NCI-H2081 treated with DMSO at 0.1 percent for 48 hours (cell line): ENCODE measurements around the gene RPL19.

Experiments used
- DNase-seq: peaks from one replicate; lab custom pipeline; 2025; lab: John Stamatoyannopoulos, UW

Gene RPL19

DNA sequence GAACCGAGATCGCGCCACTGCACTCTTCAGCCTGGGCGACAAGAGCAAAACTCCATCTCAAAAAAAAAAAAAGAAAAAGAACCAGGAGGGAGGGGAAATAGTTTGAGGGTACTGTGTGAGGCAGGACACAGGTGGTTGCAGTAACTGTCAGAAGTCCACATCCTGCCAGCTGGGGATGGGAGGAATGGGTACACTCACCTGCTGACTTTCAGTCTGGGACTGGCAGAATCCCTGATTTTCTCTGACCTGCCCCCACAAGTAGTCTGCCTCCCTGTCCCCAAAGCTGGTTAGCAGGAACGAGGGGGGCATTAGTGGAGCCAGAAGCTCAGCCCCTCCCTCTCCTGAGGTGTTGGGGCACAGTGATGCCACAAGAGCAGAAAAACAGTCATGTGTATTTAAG, 27.0 kb upstream of the RPL19 start:
- no peak for DNase-seq

DNA sequence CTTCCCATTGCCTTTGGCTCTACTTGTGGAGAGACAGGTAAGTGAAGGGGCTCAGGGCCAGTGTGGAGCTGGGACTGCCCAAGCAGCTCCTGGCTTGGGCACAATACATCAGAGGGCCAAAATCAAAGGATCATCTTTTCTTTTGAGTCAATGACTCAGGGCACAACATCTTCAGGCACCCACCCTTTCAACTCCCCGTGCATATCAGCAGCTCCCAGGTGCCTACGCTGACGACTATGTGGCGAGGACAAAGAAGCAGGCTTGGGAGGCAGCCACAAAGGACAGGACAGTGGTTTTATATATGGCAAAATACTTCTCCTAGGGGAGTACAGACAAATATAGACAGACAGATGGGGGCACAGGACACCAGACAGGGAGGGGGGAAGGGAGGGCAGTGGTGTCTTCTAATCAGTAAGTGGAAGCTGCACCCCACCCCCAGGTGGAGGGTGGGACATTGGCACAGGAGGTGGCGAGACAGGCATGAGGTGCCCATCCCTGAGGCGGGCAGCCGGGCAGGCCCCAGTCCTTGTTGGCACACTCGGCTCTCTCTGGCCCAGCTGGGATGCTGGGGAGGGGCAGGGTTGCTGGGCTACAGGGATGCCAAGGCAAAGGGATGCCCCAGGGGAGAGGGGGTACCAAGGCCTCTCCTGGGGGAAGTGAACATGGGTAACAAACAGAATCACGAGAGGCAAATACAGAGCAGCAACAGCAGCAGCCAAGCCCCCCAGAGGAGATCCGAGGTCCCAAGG, 26.4 kb upstream of the RPL19 start:
- DNase-seq: no peak

DNA sequence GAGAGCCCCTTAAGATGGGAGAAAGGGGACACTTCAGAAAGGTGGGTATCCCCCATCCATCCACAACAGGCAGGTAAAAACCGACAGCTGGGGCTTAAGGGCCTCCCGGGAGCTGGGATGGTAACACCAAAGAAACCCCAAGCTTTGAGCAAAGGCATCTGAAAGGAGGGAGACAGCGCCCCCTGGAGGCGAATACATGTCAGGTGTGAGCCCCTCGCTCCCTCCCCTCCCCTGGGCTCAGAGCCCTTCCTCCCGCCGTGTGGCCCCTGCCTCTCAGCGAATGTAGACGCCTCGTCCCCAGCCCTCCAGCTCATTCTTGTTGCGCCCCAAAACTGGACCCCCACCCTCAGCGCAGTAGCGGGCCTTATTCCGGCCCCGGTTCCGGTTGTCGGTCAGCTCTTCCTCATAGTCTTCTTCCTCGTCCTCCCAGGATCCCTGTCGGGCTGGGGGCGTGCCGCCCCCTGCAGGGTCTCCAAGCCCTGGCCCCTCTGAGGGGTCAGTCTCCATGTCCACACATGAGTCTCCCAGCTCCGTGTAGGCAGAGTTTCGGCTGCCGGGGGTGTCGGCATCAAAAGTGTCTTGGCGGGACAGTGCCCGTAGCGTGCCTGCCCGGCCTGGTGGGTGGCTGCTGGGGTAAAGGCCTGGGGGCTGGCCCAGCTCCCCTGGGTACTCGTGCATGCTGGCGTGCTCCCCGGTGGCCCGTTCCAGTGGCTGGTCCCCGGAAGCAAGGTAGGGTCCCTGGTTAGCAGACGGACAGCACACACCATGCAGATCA, 25.0 kb upstream of the RPL19 start:
- no peak for DNase-seq

DNA sequence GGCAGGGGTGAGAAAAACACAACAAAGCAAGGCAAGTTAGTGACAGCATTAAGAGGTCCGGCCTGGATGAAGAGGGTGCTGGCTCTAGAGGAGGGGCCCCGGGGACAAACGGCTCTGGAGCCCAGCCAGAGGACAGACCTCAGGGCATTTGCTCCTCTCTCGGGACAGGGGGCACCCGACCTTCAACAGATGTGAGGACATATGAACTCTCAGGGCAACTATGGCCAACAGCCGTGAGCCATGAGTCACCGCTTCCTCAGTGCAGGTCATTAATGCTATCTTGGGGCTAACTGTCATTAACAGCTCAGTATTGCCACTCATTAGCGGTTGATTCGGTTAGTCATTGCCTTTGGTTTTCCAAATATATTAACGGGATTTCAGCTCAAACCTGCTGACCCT, 24.4 kb upstream of the RPL19 start:
- DNase-seq: no peak

DNA sequence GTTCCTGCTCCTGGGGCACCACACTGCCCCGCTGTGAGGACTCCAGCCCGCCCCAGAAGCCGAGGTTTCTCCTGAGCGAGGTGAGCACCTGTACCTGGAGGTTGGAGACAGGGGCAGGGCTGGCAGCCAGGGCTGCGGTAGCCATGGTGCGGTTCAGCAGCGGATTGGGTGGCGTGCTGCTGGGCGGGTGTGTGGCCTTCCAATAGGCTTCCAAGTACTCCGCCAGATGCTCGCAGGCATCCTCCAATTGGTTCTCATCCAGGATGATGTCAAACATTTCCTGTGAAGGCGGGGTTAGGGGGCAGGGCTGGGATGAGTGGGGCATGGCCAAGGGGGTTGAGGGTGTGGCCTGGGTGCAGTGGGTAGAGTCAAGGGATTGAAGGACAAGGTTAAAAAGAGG, 22.8 kb upstream of the RPL19 start:
- DNase-seq: no peak

DNA sequence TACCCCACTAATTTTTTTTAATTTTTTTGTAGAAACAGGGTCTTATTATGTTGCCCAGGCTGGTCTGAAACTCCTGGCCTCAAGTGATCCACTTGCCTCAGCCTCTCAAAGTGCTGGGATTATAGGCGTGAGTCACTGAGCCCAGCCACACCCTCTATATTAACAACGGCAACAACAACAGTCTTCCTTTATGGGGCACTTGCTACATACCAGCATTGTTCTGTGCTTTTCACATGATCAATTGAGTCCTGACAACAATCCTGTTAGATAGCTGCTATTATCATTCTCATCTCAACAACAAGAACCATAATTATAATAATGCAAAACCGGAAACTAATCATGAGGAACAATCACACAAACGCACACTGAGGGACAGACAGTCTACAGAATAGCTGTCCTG, 21.5 kb upstream of the RPL19 start:
- DNase-seq: no peak

DNA sequence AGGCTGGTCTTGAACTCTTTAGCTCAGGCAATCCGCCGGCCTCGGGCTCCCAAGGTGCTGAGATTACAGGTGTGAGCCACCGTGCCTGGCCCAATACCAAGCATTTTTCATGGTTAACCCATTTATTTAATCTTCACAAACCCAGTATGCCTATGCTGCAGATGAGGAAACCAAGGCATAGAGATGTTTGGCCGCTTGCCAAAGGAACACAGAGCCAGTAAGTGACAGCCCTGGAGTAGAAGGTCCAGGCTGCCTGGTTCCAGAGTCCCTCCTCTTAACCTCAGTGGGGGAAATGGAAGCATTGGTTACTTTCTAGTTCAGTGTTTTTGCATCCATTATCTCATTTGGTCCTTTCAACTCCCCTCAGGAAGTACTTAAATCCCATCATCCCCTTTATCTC, 18.8 kb upstream of the RPL19 start:
- DNase-seq: no peak

DNA sequence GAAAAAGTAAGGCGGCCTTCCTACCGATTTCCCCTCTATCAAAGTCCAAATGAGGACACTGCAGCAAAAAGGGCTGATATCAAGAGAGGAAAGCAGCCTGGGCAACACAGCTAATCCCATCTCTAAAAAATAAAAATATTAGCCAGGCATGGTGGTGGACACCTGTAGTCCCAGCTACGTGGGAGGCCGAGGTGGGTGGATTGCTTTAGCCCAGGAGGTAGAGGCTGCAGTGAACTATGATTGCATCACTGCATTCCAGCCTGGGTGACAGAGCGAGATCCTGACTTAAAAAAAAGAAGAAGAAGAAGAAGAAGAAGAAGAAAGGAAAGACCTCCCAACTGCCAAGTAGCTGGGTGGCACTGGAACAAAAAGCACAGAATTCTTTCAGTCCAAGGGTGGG, 17.0 kb upstream of the RPL19 start:
- no peak for DNase-seq

DNA sequence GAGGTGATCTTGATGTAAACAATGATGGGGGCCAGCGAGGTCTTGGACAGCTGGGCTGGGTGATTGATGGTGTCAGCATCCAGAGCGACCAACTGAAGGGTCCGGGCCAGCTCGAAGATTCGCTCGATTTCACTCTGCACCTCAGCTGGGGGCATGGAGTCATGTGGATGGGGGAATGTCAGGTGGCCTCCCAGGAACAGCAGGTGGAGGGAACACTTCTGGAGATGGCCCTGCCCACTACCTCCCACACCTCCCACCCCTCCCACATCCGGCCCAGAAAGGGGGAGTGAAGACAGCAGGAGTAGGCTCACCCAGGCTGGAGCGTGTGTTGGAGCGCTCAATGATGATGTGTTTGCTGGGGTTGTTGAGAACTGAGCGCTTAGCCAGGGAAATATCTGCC, 16.4 kb upstream of the RPL19 start:
- no peak for DNase-seq

DNA sequence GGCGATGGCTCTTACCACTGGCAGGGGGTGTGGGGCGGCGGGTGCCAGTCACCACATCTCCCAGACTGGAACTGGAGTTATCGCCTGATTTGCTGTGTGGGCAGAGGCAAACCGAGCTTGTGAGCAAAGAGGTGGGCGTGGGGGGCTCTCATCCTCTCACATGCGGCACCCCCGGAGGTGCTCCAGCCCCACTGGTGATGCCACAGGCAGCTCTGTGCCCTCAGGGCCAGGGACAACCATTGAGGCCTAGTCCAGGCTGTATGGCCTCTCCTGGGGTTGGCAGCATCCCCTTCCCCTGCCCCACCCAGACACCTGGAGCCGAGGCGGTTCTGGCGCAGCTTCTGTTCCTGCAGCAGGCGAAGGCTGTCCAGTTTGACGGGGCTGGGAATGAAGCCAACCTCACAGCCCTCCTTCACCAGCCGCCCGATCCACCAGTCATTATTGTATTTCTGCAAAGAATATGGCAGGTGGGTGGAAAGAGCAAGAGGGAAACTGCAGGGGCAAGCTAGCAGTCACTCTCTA, 13.5 kb upstream of the RPL19 start:
- no peak for DNase-seq

DNA sequence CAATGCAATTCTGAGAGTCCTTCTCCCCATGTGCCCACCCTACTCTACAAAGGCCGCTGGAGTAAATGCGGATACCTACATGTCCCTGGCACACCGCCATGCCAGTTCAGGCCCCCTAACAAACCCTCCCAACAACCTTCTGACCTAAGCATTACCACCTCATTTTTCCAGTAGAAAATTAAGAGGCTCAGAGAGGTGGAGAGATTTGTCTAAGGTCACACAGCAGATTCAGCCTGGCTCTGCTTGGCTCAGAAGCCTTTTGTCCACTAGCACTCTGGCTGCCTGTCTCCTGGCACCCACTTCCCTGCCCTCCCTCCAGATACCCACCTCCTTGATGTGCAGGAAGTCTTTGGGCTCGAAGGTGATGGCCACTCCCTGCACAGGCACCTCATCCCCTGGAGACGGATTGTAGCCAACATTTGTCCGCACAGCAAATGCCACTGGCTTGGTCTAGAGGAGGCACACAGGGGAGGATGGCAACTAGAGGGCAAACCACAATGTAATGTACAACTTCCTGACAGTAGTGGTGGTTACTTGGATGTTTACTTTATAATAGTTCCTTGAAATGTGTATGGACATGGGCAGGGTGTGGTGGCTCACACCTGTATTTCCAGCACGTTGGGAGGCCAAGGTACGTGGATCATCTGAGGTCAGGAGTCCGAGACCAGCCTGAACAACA, 12.8 kb upstream of the RPL19 start:
- no peak for DNase-seq

DNA sequence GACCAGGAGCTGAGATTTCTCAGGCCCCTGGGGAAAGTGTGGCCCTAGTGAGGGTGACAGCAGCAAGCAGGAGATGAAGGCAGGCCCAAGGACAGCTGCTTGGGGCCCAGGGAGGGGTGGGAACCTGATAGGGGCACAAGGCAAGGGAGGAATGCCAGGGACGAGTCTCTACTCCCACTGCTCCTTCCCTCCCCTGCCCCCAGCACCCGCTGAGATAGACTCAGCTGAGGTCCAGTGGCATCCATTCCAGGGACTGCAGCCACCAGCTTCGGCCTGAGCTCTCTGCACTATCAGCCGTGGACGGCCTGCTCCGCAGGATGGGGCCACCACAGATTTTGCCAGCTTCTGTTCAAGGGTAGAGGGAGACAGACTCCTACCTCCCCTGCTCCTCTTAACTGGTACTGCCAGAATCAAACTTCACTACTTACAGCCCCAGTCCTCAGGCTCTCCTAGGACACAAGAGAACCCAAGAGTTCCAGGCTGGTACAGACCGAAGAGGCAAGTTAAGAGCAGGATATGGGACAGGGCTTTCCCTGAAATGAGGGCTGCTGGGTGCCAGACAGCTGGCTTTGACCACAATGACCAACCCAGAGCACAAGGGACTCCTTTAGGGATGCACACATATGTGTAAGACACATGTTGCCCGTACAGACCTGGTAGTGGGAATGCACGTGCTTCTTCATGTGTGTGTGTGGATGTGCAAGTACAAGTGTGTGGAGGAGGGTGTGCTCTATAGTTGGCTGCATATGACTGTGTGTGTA, 8.2 kb upstream of the RPL19 start:
- DNase-seq: no peak

DNA sequence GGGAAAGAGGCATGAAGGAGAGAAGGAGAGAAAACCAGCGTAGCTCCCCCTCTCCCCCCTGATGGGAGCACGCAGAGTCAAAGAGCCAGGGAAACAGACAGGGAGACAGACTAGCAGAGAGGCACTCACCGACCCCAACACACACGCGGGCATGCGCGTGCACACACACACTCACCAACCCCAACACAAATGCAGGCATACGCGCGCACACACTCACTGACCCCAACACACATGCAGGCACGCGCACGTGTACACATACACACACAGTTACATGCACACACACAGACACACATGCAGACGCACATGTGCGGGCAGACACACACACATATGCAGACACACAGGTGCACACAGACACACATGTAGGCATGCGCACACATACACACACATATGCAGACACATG, 7.2 kb upstream of the RPL19 start:
- no peak for DNase-seq

DNA sequence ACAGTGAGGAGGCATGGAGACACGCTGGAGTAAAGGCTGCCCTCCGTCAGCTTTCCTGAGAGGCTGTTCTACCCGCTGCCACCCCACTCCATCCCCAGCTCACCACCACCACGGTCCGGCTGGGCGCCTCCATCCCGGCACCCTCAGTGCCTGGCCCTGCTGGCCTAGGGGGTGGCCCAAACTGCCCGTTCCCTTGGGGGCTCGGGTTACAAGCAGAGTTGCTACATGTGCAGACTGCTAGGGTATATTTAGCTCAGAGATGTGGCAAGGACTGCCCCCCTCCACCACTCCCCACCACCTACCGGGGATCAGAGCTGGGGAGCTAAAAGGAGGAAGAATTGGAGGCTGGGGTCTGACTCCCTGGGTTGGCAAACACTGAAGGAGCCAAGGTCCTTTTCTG, 6.7 kb upstream of the RPL19 start:
- no peak for DNase-seq

DNA sequence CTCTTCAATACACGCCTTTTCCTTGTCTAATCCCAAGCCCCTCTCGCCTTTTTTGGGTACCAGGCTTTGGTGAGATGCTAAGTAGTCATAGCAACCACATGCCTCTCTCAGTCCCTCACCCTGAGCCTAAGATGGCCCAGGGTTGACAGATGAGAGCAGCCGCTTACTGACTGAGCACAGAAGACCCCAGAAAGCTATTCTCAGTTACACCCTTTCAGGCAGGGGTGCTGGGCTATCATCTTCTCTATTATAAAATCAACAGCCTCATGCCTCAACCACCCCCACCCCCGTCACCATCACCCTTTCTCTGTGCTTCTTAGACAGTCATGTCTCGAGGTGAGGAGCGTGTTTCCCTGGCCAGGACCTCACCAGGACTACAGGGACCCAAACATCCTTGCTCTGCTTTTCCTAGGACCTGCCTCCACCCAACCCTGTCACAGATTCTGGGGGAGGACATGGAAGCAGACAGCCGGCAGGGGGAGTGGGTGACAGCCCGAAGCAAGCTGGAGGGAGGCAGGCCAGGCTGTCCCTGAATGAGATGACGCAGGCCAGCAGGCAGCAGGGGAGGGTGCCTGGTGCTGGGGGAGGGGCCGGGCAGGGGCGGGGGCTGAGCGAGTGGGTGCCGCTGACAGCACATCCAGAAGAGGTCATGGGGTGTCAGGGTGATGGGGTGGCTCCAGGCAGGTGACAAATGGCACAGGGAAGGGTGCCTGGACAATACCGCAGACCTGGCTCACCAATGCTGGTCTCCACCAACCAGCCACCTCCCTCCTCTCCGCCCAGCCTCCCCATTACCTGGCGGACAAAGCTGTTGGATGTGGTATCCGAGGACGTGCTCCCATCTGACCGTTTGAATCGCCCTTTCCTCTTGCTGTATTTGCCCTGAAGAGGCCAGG, 5.7 kb upstream of the RPL19 start:
- DNase-seq: no peak

DNA sequence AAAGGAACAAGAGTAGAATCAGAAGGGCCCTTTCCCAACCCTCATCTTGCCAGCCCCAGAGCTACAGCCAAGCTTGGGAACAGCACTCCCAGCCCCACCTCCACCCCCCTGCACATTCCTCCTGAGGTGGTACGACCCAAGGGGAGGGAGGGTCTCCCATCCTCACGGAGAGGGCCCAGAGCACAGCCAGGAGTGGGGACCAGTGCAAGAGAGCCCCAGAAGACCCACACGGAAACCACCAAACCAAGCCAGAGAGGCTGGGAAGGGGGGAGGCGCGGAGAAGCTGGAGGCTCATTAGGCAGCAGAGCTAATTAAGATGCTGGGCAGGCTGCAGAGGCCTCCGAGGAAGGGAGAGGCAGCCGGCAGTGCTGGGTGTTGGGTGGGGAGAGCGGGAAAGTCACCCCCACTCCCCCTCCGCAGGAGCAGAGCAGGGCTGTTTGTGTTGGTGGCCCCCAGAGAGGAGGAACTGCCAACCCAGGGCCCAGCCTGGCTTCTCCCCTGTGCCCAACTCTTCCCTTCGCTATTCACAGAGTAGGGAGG, 5.0 kb upstream of the RPL19 start:
- DNase-seq: no peak

DNA sequence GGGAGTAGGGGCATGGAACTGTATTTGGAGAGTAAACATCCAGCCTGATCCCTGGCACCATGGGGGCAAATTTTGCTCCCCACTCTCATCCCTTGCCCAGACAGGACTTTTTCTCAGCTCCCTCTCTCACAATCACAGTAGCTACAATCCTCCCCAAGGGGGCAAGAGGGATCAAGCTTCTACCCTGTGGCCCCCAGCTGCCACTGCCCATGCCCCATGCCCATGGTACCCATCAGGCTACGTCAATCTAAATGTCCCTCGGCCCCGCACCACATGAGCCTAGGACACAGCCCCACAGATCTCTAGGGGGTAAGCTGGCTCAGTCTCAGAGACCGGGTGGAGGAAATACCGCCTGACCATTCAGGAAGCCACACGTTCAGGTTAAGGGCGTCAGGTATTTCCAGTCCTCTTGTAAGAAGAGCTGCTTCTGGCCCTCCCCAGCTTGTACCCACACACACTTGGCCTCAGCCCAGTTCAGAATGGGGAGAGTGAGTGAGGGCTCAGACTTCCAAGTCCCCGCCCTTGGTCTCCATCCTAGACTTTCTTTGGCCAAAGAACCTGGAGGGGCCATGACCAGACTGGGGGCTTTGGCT, 4.4 kb upstream of the RPL19 start:
- DNase-seq: no peak

DNA sequence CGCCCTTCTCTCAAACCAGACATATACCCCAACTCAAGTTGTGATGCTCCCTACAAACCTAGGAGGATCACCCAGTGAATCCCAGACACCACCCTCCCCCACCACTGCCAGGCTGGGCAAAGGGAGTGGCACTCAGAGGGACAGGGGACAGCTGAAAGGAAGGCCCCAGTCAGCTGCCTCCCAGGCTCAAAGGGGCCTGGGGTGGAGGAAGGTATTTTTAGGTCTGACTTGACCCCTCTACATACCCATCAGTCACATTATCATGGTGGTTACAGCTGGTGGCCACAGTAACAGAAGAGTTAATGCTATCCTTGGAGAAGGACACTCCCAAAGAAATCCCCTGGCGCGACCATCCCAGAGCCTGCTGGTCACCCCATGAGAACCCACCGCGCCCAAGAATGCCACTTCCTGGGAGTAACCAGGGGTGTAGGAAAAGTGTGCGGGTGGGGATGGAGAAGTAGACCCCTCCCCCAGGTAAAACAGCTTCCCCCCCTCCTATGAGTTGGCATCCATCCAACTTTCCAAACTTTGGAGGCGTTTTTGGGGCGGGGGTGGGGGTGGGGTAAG, 3.8 kb upstream of the RPL19 start:
- no peak for DNase-seq

DNA sequence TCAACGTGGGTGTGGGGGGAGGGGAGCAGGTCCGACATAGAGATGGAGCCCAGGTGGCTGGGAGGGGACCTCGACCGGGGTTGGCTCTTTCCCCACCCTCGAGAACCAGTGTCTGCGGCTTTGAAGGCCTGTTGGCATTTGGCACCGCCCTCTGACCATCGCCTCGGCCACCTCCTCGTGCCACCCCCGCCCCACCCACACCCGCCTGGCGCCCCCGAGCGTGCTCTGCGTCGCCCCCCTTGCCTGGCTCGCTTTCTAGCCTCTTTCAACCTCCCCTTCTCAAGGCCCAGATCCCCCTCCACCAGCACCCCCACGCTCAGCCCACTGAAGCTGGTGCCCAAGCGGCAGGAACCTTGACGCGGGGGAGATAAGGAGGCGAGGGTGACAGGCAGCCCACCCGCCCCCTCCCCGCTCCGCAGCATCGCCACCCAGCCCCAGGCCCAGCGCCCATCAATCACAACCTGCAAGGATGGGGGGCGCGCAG, 3.2 kb upstream of the RPL19 start:
- no peak for DNase-seq
